Sigmoid colon (tissue), 7 donors: Measurements from ENCODE around the gene TNS2. TPM values are rescaled to one million over a fixed set of nuclear protein-coding genes. Genes with fewer than 3 reads are reported as not detected.

Source experiments
- DNase-seq: peaks from one replicate; pipeline ENCODE4 v3.0.0-alpha.2; 2019
- H3K27ac ChIP-seq, 4 donors: fragments of 200-600 bp; sonication (generic); one replicate each; pipeline ENCODE4 v1.5.1; 2016 to 2019; ENCODE audit warnings: mild to moderate bottlenecking in 1 of 4
- H3K27me3 ChIP-seq, 3 donors: fragments of 200-600 bp; sonication (generic); one replicate each; pipeline ENCODE4 v1.5.1; 2019; ENCODE audit warnings: mild to moderate bottlenecking in 1 of 3
- H3K36me3 ChIP-seq, 4 donors: fragments of 200-600 bp; sonication (generic); one replicate each; pipeline ENCODE4 v1.5.1; 2016 to 2019
- H3K4me1 ChIP-seq, 4 donors: fragments of 200-600 bp; sonication (generic); one replicate each; pipeline ENCODE4 v1.5.1; 2017 to 2019
- H3K4me3 ChIP-seq, 4 donors: fragments of 200-600 bp; sonication (generic); one replicate each; pipeline ENCODE4 v1.5.1; 2017 to 2019; ENCODE audit warnings: mild to moderate bottlenecking in 2 of 4, moderate library complexity in 1 of 4
- H3K9me3 ChIP-seq, 4 donors: fragments of 200-600 bp in 3 of 4; sonication (generic) in 3 of 4; one replicate each; pipeline versions ENCODE4 v1.5.1 to v1.6.1; 2013 to 2019
- EP300 ChIP-seq, 4 donors: sonication (generic); formaldehyde crosslinking; IDR thresholded peaks; one replicate each; pipeline ENCODE4 v1.6.1; 2017; ENCODE audit warnings: antibody characterized with exemption in 4 of 4
- POLR2A ChIP-seq, 2 donors: fragments of 450-650 bp; IDR thresholded peaks; one replicate each; pipeline ENCODE4 v1.6.1; 2016; ENCODE audit warnings: antibody characterized with exemption in 2 of 2, mild to moderate bottlenecking in 2 of 2, moderate library complexity in 2 of 2
- POLR2AphosphoS5 ChIP-seq, 4 donors: sonication (generic); formaldehyde crosslinking; IDR thresholded peaks; one replicate each; pipeline ENCODE4 v1.6.1; 2017; ENCODE audit warnings: antibody characterized with exemption in 4 of 4
- WGBS, 2 donors: extraction: QIAGEN DNeasy Blood & Tissue Kit; methylation state at CpG; one replicate each; pipeline ENCODE4 v1.1.7; 2013; 5-methylcytosine and 5-hydroxymethylcytosine counted together
- intact Hi-C: fragments of 100-400 bp; cut with DNase I; formaldehyde crosslinking; loops from one replicate; pipeline ENCODE4 v1.15.1; 2023
- polyA plus RNA-seq, 3 donors: library from polyadenylated mRNA; stranded (reverse); fragments of 200-250 nt; gene quantifications; one replicate each; pipeline ENCODE4 v1.2.3, GENCODE V29; 2013
- total RNA-seq, 4 donors: library from RNA; depleted of rRNA; stranded (reverse); fragments of >200 nt; gene quantifications; one replicate each; pipeline ENCODE4 v1.1.0, GENCODE V29; 2016
- TF ChIP-seq, protein P1 (sequence below), 4 experiments: fragments of 450-650 bp in 3 of 4; fragments of 200-600 bp in 1 of 4; IDR thresholded peaks; one replicate each; pipeline ENCODE4 v1.5.1; 2016 to 2019; ENCODE audit warnings: antibody characterized with exemption in 4 of 4, mild to moderate bottlenecking in 3 of 4, moderate library complexity in 2 of 4
- donor health status: healthy with polysubstance abuse.
- donor health status: Bipolar disorder and iron deficiency.
- donor health status: healthy.

The TNS2 gene
- total and polyA plus RNA-seq, 7 donors: 12.5 to 117 (median 109) TPM

DNA sequence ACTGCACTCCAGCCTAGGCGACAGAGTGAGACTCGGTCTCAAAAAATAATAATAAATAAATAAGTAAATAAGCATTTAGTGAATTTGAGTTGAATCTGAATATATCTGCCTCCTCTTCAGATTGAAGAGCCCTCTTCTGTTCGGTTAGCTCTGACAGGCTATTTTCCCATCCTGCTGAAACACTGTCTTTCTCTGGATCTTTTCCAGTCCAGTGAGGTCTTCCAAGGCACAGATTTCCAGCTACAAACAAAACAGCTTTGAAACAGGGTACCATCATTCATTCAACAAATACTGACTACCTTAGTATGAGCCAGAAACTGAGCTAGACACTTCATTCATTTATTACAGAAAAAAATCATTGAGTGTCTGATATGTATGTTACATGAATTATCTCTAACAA, 36.5 kb downstream of the TNS2 start:
- Histone ChIP-seq H3K4me3 (no peak overlapping the region), H3K9me3 (no peaks in the 10 kb centered on the region), H3K36me3 (no peaks in the 10 kb centered on the region), H3K27me3 (no peaks in the 10 kb centered on the region), H3K27ac (no peak overlapping the region), H3K4me1 (no peaks in the 10 kb centered on the region)
- TF ChIP-seq, protein P1, sequence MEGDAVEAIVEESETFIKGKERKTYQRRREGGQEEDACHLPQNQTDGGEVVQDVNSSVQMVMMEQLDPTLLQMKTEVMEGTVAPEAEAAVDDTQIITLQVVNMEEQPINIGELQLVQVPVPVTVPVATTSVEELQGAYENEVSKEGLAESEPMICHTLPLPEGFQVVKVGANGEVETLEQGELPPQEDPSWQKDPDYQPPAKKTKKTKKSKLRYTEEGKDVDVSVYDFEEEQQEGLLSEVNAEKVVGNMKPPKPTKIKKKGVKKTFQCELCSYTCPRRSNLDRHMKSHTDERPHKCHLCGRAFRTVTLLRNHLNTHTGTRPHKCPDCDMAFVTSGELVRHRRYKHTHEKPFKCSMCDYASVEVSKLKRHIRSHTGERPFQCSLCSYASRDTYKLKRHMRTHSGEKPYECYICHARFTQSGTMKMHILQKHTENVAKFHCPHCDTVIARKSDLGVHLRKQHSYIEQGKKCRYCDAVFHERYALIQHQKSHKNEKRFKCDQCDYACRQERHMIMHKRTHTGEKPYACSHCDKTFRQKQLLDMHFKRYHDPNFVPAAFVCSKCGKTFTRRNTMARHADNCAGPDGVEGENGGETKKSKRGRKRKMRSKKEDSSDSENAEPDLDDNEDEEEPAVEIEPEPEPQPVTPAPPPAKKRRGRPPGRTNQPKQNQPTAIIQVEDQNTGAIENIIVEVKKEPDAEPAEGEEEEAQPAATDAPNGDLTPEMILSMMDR (IDR thresholded peaks at IDR 0.05): no peak
- TF ChIP-seq POLR2A (IDR thresholded peaks at IDR 0.05) (no peak), POLR2AphosphoS5 (IDR thresholded peaks at IDR 0.05) (no peak), EP300 (IDR thresholded peaks at IDR 0.05) (no peak)
- intact Hi-C loops: no loop called here
- DNase-seq: no peak
- WGBS, 2 donors: 84 to 91% methylated on average over 3 of the region's 3 CpGs

DNA sequence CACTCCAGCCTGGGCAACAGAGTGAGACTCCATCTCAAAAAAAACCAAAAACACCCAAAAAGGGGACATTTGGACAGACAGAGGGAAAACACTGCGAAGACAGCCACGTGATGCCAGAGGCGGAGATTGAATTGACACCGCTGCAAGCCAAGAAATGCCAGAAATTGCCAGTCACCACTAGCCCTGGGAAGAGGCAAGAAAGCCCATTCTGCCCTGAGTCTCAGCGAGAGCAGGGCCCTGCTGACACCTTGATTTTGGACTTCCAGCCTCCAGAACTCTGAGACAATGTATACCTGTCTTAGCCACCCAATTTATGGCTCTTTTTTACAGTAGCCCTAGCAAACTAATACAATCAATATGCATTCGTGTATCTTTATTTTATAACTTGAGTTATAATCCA, 40.2 kb downstream of the TNS2 start:
- DNase-seq: peak; percentile 33
- Histone ChIP-seq H3K36me3 (no peaks in the 10 kb centered on the region), H3K4me3 (no peak overlapping the region), H3K27me3 (no peaks in the 10 kb centered on the region), H3K9me3 (no peaks in the 10 kb centered on the region), H3K27ac (no peak overlapping the region), H3K4me1 (no peaks in the 10 kb centered on the region)
- 85 to 93% methylated on average over 6 of the region's 6 CpGs for WGBS, 2 donors
- no peak for TF ChIP-seq EP300 (IDR thresholded peaks at IDR 0.05)
- TF ChIP-seq, protein P1 (IDR thresholded peaks at IDR 0.05): no peak
- TF ChIP-seq POLR2A (IDR thresholded peaks at IDR 0.05): no peak
- TF ChIP-seq POLR2AphosphoS5 (IDR thresholded peaks at IDR 0.05): no peak
- intact Hi-C loops: no loop called here

DNA sequence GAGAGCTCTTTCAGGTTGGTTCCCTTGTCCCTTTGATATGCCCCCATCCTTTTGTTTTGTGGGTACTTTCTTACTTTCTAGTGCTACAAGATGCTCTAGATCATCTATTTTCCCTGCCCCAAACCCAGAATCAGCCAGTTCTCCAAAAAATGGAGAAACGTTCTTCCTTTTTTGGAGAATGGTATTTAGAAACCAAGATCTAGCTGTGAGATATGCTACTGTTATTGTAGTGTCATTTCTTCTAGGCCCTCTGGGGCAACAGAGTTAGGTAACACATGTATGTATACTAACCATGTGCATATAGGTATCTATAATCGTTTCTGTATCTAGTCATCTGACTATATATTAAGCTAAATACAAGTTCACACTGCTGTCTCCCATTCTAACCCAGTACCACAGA, 40.7 kb downstream of the TNS2 start:
- WGBS, 2 donors: 57 to 63% methylated on average over 2 of the region's 2 CpGs
- H3K36me3 ChIP-seq: no peaks in the 10 kb centered on the region
- H3K4me3 ChIP-seq: no peak overlapping the region
- H3K4me1 ChIP-seq: no peaks in the 10 kb centered on the region
- TF ChIP-seq, protein P1 (IDR thresholded peaks at IDR 0.05): no peak
- TF ChIP-seq EP300 (IDR thresholded peaks at IDR 0.05) (no peak), POLR2A (IDR thresholded peaks at IDR 0.05) (no peak), POLR2AphosphoS5 (IDR thresholded peaks at IDR 0.05) (no peak)
- H3K9me3 ChIP-seq: no peaks in the 10 kb centered on the region
- no peak overlapping the region for H3K27ac ChIP-seq
- no peaks in the 10 kb centered on the region for H3K27me3 ChIP-seq
- intact Hi-C loops: no loop called here
- DNase-seq: no peak

DNA sequence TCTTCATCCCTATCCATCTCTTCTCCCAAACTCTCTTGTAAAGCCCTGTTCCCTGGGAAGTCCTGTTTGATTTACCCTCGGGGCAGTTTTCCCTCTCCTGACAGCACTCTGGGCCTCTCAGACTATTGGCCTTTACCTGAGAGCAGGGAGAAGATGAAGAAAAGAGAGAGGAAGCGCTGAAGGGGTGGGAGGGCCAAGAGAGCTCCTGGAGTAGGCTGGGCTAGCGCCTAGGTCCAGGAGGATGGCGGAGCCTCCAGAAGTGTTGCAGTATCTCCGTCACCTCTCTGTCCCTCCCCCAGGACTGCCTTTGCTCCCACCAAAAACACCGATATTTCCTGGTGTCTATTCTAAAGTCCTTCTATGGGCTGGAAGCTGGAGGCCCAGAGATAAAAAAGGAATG, 41.9 kb downstream of the TNS2 start:
- DNase-seq: peak; percentile 34
- Histone ChIP-seq H3K27me3 (no peaks in the 10 kb centered on the region), H3K27ac (no peak overlapping the region), H3K4me3 (no peak overlapping the region), H3K4me1 (peaks cover 0 to 4% (median 2%) of the 10 kb centered on the region in 4 donors), H3K36me3 (no peaks in the 10 kb centered on the region), H3K9me3 (no peaks in the 10 kb centered on the region)
- intact Hi-C loops: no loop called here
- TF ChIP-seq EP300 (IDR thresholded peaks at IDR 0.05) (no peak), POLR2AphosphoS5 (IDR thresholded peaks at IDR 0.05) (no peak)
- TF ChIP-seq, protein P1 (IDR thresholded peaks at IDR 0.05): no peak
- WGBS, 2 donors: 82 to 86% methylated on average over 6 of the region's 6 CpGs

DNA sequence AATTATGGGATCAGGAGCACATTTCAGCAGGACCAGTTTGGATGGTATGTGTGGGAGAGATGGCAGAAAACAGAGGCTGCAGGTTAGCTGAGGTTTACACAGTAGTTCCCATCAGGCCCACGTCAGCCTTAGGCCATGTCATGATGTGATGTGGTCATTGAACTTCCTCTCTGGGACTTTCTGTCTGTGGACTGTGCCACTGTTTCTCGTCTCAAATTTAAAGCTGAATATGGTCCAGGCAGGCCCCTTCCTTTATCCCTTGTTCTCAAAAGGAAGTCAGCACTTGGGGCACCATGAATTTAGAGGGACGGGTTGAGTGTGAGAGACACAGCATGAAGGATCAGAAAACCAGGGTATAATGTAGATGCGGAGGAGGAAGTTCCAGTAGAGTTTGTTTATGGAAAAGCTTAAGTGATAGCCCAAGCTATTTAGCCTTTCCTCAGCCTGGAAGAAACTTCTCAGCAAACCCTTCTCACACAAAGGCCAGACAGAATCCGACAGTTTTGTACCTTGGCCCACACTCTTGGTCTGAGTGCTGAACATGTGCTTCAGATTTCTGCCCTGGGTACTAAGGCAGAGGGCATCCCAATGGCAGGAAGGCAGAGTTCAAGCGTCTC, 44.0 kb downstream of the TNS2 start:
- no peak for TF ChIP-seq POLR2A (IDR thresholded peaks at IDR 0.05)
- no peak for TF ChIP-seq POLR2AphosphoS5 (IDR thresholded peaks at IDR 0.05)
- TF ChIP-seq EP300 (IDR thresholded peaks at IDR 0.05): no peak
- TF ChIP-seq, protein P1 (IDR thresholded peaks at IDR 0.05): no peak
- WGBS, 2 donors: 69 to 74% methylated on average over 6 of the region's 6 CpGs
- H3K27me3 ChIP-seq: no peaks in the 10 kb centered on the region
- peaks cover 0 to 24% (median 23%) of the 10 kb centered on the region in 4 donors for H3K4me1 ChIP-seq
- H3K36me3 ChIP-seq: no peaks in the 10 kb centered on the region
- no peak overlapping the region for H3K4me3 ChIP-seq
- H3K27ac ChIP-seq: peak overlapping the region in 1 of 4 donors; percentile 34
- no peak for DNase-seq
- H3K9me3 ChIP-seq: no peaks in the 10 kb centered on the region
- intact Hi-C loops: no loop called here
